IPS-20b (cell line): Measurements from ENCODE around the gene SPINK4.

Source experiments
- H3K27ac ChIP-seq: one replicate; pipeline ENCODE4 v1.5.1; 2013; ENCODE audit warnings: low read length
- H3K27me3 ChIP-seq: 2 replicates; pipeline ENCODE4 v1.6.1; 2013; ENCODE audit warnings: mild to moderate bottlenecking, low read length, inconsistent platforms; ENCODE audit not compliant: insufficient read depth
- H3K36me3 ChIP-seq: 2 replicates; pipeline ENCODE4 v1.6.1; 2013; ENCODE audit warnings: low read depth, mild to moderate bottlenecking, inconsistent platforms, low read length, moderate library complexity; ENCODE audit not compliant: insufficient read depth
- H3K4me1 ChIP-seq: 2 replicates; pipeline ENCODE4 v1.6.1; 2013; ENCODE audit warnings: mild to moderate bottlenecking, control low read depth, inconsistent platforms, low read length, moderate library complexity; ENCODE audit not compliant: insufficient read depth
- H3K4me3 ChIP-seq: 2 replicates; pipeline ENCODE4 v1.5.1; 2013; ENCODE audit warnings: mild to moderate bottlenecking, low read length, inconsistent platforms
- H3K9ac ChIP-seq: 2 replicates; pipeline ENCODE4 v1.6.1; 2013; ENCODE audit warnings: low read depth, mild to moderate bottlenecking, inconsistent platforms, low read length, moderate library complexity
- H3K9me3 ChIP-seq: 2 replicates; pipeline ENCODE4 v1.6.1; 2013; ENCODE audit warnings: mild to moderate bottlenecking, low read depth, low read length, inconsistent platforms; ENCODE audit not compliant: insufficient read depth

Gene SPINK4

DNA sequence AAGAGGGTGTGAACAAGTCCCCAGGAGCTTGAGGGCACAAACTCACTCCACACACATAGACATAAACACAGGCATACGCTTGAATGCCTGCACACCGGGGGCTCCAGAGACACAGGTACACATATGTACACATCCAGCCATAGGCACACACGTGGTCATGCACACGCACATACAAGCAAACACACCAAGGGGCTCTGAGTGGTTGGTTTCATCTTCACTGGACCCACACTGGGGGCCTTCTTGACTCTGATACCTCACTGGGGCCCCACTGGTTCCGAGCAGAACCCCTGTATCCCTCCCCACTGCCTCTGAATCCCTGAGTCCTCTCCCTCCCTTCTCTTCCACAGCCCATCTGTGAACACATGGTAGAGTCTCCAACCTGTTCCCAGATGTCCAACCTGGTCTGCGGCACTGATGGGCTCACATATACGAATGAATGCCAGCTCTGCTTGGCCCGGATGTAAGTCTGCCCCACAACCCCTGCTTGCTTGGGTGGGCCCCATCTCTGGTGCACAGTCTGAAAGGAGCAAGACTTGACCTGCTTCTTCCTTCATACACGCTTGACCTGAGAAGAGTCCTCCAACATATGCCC, 6.4 kb downstream of the SPINK4 start:
- Histone ChIP-seq H3K4me1 (no peaks in the 10 kb centered on the region), H3K9me3 (no peaks in the 10 kb centered on the region), H3K36me3 (peaks cover 14% of the 10 kb centered on the region; the same call in 1 of the 2 replicates), H3K9ac (no peak overlapping the region), H3K27me3 (no peaks in the 10 kb centered on the region), H3K27ac (no peak overlapping the region), H3K4me3 (no peak overlapping the region)

DNA sequence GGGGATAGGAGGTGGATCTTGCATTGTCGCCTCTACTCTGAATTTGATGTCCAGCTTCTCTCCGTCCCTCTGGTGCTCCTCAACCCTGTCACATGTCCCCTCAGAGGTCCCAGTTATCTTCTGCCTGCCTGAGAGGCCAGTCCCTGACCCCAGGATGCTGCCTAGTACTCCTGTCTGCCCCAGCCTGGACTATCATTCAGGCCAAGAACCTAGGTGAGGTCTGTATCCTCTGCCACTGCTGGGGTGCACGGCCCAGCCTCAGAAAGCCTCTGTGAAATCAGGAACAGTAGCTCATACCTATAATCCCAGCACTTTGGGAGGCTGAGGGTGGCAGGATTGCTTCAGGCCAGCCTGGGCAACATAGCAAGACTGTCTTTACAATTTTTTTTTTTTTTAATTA, 8.6 kb downstream of the SPINK4 start:
- no peak overlapping the region for H3K4me3 ChIP-seq
- no peaks in the 10 kb centered on the region for H3K27me3 ChIP-seq
- H3K4me1 ChIP-seq = no peaks in the 10 kb centered on the region
- H3K36me3 ChIP-seq = peaks cover 29% of the 10 kb centered on the region
- H3K27ac ChIP-seq = no peak overlapping the region
- no peak overlapping the region for H3K9ac ChIP-seq
- H3K9me3 ChIP-seq = no peaks in the 10 kb centered on the region

DNA sequence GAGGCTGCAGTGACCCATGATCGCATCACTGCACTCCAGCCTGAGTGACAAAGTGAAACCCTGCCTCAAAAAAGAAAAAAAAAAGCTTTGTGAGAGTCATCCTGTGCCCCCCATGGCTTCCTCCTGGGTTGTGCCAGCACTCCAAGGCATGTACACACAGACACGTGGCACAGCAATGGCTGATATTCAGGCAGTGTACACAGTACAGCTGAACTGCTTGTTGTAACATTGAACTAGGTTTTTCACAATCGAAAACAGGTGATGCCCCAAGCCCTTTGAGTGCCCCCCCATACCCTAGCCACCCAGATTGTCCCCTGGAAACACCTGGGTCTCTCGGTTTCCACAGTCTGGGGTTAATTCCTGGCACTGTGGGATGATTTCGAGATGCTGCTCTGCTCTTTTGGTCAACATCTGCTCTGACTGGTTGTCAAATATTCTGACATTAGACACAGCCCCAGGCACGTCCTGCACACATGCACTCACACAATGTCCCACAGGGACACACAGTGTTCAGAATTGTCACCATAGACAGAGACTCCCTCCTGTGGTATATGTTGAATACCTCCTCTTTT, 9.2 kb downstream of the SPINK4 start:
- H3K27me3 ChIP-seq = no peaks in the 10 kb centered on the region
- no peak overlapping the region for H3K4me3 ChIP-seq
- H3K9ac ChIP-seq = no peak overlapping the region
- H3K27ac ChIP-seq = no peak overlapping the region
- peaks cover 34% of the 10 kb centered on the region for H3K36me3 ChIP-seq
- no peaks in the 10 kb centered on the region for H3K4me1 ChIP-seq
- H3K9me3 ChIP-seq = no peaks in the 10 kb centered on the region

DNA sequence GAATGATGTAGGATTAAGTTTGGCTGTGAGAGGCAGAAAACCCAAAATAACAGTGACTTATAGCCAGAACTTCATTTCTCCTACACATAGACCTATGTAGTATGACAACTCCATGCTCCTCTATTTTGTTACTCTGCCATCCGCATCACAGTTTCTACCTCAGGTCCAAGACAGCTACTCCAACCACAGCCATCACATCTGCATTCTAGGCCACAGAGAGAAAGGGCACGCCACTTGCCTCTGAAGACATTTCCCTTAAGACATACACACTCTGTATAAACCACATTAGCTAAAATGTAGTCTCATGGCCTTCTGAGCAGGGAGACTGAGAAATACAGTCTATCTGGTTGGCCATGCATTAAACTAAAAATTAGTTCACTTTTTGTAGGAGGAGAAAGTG, 10.0 kb downstream of the SPINK4 start:
- Histone ChIP-seq H3K36me3 (peaks cover 42% of the 10 kb centered on the region), H3K9me3 (no peaks in the 10 kb centered on the region), H3K9ac (no peak overlapping the region), H3K27ac (no peak overlapping the region), H3K4me3 (no peak overlapping the region), H3K4me1 (no peaks in the 10 kb centered on the region), H3K27me3 (no peaks in the 10 kb centered on the region)

DNA sequence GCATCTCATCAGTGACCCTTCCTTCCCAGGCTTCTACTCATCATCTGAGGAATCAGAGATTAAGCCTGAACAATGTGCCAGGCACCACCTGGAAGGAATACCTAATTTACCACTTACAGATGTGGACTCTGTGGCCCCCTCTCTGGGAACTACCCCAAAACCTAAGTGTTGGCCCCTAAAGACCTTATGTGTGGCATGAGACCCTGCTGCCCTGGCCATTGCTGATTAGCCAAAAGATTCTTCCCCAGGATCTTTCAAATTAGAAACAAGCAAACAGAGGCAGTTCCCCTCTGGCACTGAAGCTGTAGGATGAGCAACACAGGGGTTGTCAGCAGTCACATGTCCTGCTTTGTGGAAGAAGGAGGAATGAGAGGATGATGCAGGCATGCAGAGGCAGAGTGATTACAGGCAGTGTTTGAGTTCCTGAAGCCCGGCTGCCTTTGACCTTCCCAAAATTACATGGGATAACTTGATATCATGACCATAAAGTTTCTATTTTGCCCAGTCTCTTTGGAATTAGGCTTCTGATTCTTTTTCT, 10.6 kb downstream of the SPINK4 start:
- Histone ChIP-seq H3K36me3 (peaks cover 48% of the 10 kb centered on the region), H3K27ac (no peak overlapping the region), H3K4me1 (no peaks in the 10 kb centered on the region), H3K9ac (no peak overlapping the region; the same call in 1 of the 2 replicates), H3K27me3 (no peaks in the 10 kb centered on the region), H3K4me3 (no peak overlapping the region), H3K9me3 (no peaks in the 10 kb centered on the region)

DNA sequence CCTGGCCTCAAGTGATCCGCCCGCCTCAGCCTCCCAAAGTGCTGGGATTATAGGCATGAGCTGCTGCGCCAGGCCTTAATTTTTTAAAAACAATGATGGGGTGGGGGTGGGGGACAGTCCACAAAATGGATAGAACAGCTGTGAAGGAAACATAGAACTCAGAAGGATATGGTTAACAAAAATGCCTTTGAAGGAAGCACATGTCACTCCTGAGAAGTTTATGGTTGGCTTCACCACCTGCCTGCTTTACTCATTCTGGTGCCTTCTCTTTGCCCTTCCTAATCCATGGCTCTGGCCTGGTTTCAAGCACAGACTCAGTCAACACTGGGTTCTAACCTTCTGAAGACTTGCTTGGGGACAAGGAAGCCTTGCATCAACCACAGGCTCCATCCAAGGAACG, 14.2 kb downstream of the SPINK4 start:
- H3K9me3 ChIP-seq = no peaks in the 10 kb centered on the region
- H3K27me3 ChIP-seq = no peaks in the 10 kb centered on the region
- peaks cover 75% of the 10 kb centered on the region for H3K36me3 ChIP-seq
- no peak overlapping the region for H3K27ac ChIP-seq
- no peaks in the 10 kb centered on the region for H3K4me1 ChIP-seq
- no peak overlapping the region for H3K4me3 ChIP-seq
- H3K9ac ChIP-seq = no peak overlapping the region

DNA sequence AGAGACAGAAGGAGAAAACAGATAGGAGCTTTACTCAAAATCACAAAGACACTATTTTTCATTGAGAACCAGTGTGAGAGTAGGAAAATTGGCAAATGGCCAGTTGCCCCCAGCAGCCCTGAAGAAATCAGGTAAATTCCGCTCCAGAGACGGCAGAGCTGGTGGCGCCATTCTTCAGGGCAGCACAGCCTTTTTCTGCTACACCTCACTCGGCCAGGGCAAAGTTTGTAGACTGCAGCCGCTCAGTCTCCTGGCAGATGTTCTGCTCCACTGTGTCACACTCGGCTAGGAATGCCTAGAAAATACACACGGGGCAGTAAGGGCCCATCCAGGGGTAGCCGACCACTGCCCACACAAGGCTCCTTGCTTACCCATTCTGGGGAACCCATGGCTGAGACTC, 15.0 kb downstream of the SPINK4 start:
- Histone ChIP-seq H3K4me3 (no peak overlapping the region), H3K27me3 (no peaks in the 10 kb centered on the region), H3K9me3 (no peaks in the 10 kb centered on the region), H3K4me1 (no peaks in the 10 kb centered on the region), H3K36me3 (peaks cover 83% of the 10 kb centered on the region), H3K9ac (no peak overlapping the region), H3K27ac (no peak overlapping the region)

DNA sequence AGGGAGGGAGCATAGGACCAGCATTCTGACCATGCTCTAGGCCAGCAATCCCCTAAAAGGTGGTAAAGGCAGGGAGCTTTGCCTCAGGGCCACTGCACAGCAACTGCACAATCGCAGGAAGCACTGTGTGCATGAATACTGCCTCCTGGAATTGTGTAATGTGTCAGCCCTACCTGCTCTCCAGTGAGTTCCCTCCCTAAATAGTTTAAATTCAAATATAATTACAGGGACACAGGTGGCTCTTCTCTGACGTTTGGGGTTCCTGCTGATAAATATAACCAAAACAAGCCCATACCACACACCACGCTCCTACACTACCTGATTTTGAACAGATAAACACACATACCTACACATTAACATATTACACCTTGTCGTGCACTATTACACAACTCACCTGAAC, 15.5 kb downstream of the SPINK4 start:
- H3K36me3 ChIP-seq = peaks cover 86% of the 10 kb centered on the region
- H3K27ac ChIP-seq = no peak overlapping the region
- no peaks in the 10 kb centered on the region for H3K27me3 ChIP-seq
- H3K4me3 ChIP-seq = no peak overlapping the region
- no peak overlapping the region for H3K9ac ChIP-seq
- H3K4me1 ChIP-seq = no peaks in the 10 kb centered on the region
- no peaks in the 10 kb centered on the region for H3K9me3 ChIP-seq

DNA sequence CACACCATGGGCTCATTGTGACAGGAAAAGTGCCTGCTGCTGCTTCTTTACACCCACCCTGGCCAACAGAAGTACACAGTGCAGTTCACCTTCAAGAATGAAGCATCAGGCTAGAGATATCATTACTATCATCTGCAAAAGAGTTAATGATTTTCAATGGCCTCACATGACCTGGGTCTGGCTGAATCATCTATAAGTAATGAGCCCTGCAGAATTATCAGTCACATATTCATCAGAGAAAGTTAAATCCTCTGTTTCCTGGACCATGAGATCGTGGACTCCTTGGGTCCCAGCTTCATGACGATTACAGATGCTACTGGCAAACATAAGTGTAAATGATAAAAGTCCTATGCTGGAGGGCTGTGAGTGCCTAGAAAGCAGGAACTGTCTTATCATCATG, 16.3 kb downstream of the SPINK4 start:
- no peak overlapping the region for H3K4me3 ChIP-seq
- H3K4me1 ChIP-seq = no peaks in the 10 kb centered on the region
- no peaks in the 10 kb centered on the region for H3K9me3 ChIP-seq
- no peaks in the 10 kb centered on the region for H3K27me3 ChIP-seq
- no peak overlapping the region for H3K9ac ChIP-seq
- no peak overlapping the region for H3K27ac ChIP-seq
- peaks cover 91% of the 10 kb centered on the region for H3K36me3 ChIP-seq

DNA sequence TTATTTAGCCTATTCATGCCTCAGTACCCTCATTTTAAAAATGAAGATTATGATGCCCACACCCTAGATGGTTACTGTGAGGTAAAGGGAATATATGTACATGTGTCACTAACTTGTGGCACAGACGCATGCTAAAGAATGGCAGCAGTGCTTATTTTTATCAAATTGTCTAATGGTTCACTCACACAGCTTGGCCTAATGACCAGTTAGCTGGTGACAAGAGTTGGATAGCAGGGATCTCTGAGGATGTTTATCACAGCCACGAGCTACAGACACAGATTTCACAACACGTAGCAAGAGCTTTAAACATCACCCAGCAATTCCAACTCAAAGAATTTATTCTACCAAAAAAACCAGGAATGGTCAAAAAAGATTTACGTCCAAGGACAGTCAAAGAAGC, 17.3 kb downstream of the SPINK4 start:
- Histone ChIP-seq H3K27me3 (no peaks in the 10 kb centered on the region), H3K27ac (no peak overlapping the region), H3K4me1 (no peaks in the 10 kb centered on the region), H3K9me3 (no peaks in the 10 kb centered on the region), H3K9ac (no peak overlapping the region), H3K4me3 (no peak overlapping the region), H3K36me3 (peaks cover 99% of the 10 kb centered on the region)

DNA sequence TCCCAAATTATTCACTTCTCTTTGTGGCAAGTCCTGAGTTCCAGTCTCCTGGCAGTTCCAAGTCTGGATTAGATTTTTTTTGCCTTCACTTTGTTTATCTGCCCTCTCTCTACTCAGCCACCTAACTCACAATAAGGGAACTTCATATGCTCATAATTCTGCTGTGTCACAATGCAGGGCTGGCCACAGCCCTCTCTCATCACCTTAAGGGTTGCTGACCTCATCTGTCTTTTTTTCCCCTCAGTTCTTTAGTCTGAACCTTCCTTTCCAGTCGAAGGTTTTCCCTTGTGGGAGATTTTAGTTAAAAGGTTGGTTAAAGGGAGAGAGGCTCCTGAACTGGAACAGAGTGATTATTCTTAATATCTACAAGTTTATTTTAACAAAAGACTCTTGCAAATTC, 20.4 kb downstream of the SPINK4 start:
- Histone ChIP-seq H3K9ac (no peak overlapping the region), H3K27ac (no peak overlapping the region), H3K36me3 (peaks cover 69% of the 10 kb centered on the region), H3K4me3 (no peak overlapping the region), H3K9me3 (no peaks in the 10 kb centered on the region), H3K4me1 (peaks cover under 1% of the 10 kb centered on the region), H3K27me3 (no peaks in the 10 kb centered on the region)

DNA sequence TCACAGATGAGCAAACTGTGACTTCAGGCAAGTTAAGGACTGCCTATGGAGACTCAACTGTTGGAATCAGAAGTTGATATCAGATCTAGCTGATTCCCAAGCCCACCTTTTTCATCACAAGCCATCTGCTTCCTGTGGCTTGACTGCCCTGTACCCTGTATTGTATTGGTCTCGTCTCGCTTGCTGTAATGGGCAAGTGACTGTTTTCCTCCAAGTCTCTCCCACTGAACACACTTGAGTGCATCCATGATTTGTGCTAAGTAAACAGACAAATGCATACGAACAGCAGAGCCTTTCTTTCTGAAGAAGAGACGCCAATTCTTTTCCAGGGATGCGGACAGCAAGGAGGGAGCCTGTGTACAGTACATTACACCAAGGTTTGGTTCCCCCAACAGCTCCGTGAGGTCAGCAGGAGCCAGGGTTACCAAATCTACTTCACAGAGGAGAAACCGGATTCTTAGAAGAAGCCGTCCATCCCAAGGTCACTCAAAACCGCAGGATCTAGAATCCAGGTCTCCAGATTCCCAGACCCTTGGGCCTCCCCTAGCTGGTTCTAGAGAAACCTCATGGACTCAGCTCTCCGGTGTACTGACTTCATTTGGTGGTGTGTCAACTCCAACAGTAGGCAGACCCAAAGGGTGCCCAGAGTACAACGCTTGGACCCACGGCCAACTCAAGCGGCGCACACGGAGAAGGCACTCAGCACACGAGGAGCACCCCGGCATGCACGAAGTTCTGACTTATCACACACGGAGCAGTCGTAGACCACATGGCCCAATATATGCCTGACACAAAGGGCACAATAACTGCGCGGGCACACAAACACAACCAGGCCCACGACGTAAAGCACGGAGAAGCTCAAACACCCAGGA, 23.4 kb downstream of the SPINK4 start:
- Histone ChIP-seq H3K27me3 (no peaks in the 10 kb centered on the region), H3K4me1 (peaks cover 4% of the 10 kb centered on the region), H3K4me3 (peak overlapping the region; percentile 98), H3K9me3 (no peaks in the 10 kb centered on the region), H3K9ac (peak overlapping the region; percentile 93), H3K36me3 (peaks cover 61% of the 10 kb centered on the region), H3K27ac (no peak overlapping the region)
